ENCODE data around the gene MTIF3. TPM values are rescaled to one million over a fixed set of nuclear protein-coding genes. Genes with fewer than 3 reads are reported as not detected.

Gene MTIF3, protein sequence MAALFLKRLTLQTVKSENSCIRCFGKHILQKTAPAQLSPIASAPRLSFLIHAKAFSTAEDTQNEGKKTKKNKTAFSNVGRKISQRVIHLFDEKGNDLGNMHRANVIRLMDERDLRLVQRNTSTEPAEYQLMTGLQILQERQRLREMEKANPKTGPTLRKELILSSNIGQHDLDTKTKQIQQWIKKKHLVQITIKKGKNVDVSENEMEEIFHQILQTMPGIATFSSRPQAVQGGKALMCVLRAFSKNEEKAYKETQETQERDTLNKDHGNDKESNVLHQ
- 59.4 TPM for total RNA-seq
- 10 to 100 TPM; 50.2 to 62.0 (median 53.1) TPM for polyA plus RNA-seq (ENCODE audit: insufficient read depth in 1 of 8, insufficient read length in 8 of 8, low replicate concordance in 1 of 8)
- long read RNA-seq, donor 1, partial matches to known transcripts = 0 of 1 reads
- long read RNA-seq, donor 1, other reads (novel, unspliced or antisense) = 0 of 1 reads
- long read RNA-seq, donor 2, partial matches to known transcripts = 11 of 25 reads
- long read RNA-seq, donor 2, other reads (novel, unspliced or antisense) = 12 of 25 reads
- long read RNA-seq, donor 3, transcript MTIF3-202 (5 exons, 1,005 nt) = major isoform, 12 of 19 reads
- long read RNA-seq, donor 3, partial matches to known transcripts = 0 of 19 reads
- long read RNA-seq, donor 3, other reads (novel, unspliced or antisense) = 0 of 19 reads
- long read RNA-seq, donor 4, transcript MTIF3-202 (5 exons, 1,005 nt) = major isoform, 6 of 8 reads
- long read RNA-seq, donor 4, partial matches to known transcripts = 0 of 8 reads
- long read RNA-seq, donor 4, other reads (novel, unspliced or antisense) = 0 of 8 reads
- long read RNA-seq, donor 5, transcript MTIF3-203 (3 exons, 889 nt) = minor isoform, 9 of 36 reads
- long read RNA-seq, donor 5, transcript MTIF3-202 (5 exons, 1,005 nt) = major isoform, 18 of 36 reads
- long read RNA-seq, donor 5, partial matches to known transcripts = 0 of 36 reads
- long read RNA-seq, donor 5, other reads (novel, unspliced or antisense) = 6 of 36 reads
- long read RNA-seq, donor 6, transcript MTIF3-202 (5 exons, 1,005 nt) = major isoform, 25 of 449 reads
- long read RNA-seq, donor 6, transcript MTIF3-203 (3 exons, 889 nt) = minor isoform, 5 of 449 reads
- long read RNA-seq, donor 6, partial matches to known transcripts = 228 of 449 reads
- long read RNA-seq, donor 6, other reads (novel, unspliced or antisense) = 188 of 449 reads
- long read RNA-seq, donor 7, transcript MTIF3-202 (5 exons, 1,005 nt) = major isoform, 19 of 258 reads
- long read RNA-seq, donor 7, transcript MTIF3-203 (3 exons, 889 nt) = minor isoform, 8 of 258 reads
- long read RNA-seq, donor 7, partial matches to known transcripts = 148 of 258 reads
- long read RNA-seq, donor 7, other reads (novel, unspliced or antisense) = 80 of 258 reads
- long read RNA-seq, donor 8, transcript MTIF3-202 (5 exons, 1,005 nt) = major isoform, 5 of 26 reads
- long read RNA-seq, donor 8, partial matches to known transcripts = 16 of 26 reads
- long read RNA-seq, donor 8, other reads (novel, unspliced or antisense) = 0 of 26 reads
- long read RNA-seq, donor 9, transcript MTIF3-202 (5 exons, 1,005 nt) = major isoform, 8 of 18 reads
- long read RNA-seq, donor 9, partial matches to known transcripts = 0 of 18 reads
- long read RNA-seq, donor 9, other reads (novel, unspliced or antisense) = 5 of 18 reads
- long read RNA-seq, donor 10, transcript MTIF3-203 (3 exons, 889 nt) = minor isoform, 8 of 44 reads
- long read RNA-seq, donor 10, transcript MTIF3-202 (5 exons, 1,005 nt) = major isoform, 19 of 44 reads
- long read RNA-seq, donor 10, partial matches to known transcripts = 10 of 44 reads
- long read RNA-seq, donor 10, other reads (novel, unspliced or antisense) = 6 of 44 reads
- long read RNA-seq, donor 11, transcript MTIF3-202 (5 exons, 1,005 nt) = major isoform, 10 of 165 reads
- long read RNA-seq, donor 11, partial matches to known transcripts = 90 of 165 reads
- long read RNA-seq, donor 11, other reads (novel, unspliced or antisense) = 59 of 165 reads

- no peaks in the 10 kb centered on the region for H3K9me3 ChIP-seq (replicated peaks; ENCODE audit: control insufficient read depth, low read depth, low read length)
- H3K36me3 ChIP-seq (ENCODE audit: control insufficient read depth, insufficient read depth, low read length) = no peaks in the 10 kb centered on the region
- H3K4me1 ChIP-seq (ENCODE audit: control insufficient read depth, insufficient read depth, low read length) = peaks cover 19% of the 10 kb centered on the region
- WGBS (ENCODE audit: insufficient coverage) = 1% methylated on average over 66 of the region's 81 CpGs
- peaks cover 3% of the 10 kb centered on the region for H3K27me3 ChIP-seq (ENCODE audit: control insufficient read depth, insufficient read depth, low read length)
- H3K27ac ChIP-seq (ENCODE audit: low read length) = peak within 1 kb of the TSS; percentile 100
- peak within 1 kb of the TSS; percentile 99 for H3K4me3 ChIP-seq (ENCODE audit: low read length)
- peak; percentile 97 for DNase-seq
Measured at GRCh38 chr13:27449936-27450828, at the start of gene MTIF3. TSS of gene MTIF3 (minus strand) at chr13:27450564. CDS start at chr13:27440448, 10,116 bp downstream.

GRCh38 chr13:27497563-27498230 is 47.3 kb upstream of the MTIF3 start:
- Histone ChIP-seq H3K27ac (ENCODE audit: low read length) (no peak overlapping the region), H3K9me3 (replicated peaks; ENCODE audit: control insufficient read depth, low read depth, low read length) (no peaks in the 10 kb centered on the region), H3K4me3 (ENCODE audit: low read length) (no peak overlapping the region), H3K4me1 (ENCODE audit: control insufficient read depth, insufficient read depth, low read length) (peaks cover 15% of the 10 kb centered on the region), H3K36me3 (ENCODE audit: control insufficient read depth, insufficient read depth, low read length) (no peaks in the 10 kb centered on the region), H3K27me3 (ENCODE audit: control insufficient read depth, insufficient read depth, low read length) (no peaks in the 10 kb centered on the region)
- WGBS (ENCODE audit: insufficient coverage) = 32% methylated on average over 6 of the region's 11 CpGs
- DNase-seq = peak; percentile 64

DNA sequence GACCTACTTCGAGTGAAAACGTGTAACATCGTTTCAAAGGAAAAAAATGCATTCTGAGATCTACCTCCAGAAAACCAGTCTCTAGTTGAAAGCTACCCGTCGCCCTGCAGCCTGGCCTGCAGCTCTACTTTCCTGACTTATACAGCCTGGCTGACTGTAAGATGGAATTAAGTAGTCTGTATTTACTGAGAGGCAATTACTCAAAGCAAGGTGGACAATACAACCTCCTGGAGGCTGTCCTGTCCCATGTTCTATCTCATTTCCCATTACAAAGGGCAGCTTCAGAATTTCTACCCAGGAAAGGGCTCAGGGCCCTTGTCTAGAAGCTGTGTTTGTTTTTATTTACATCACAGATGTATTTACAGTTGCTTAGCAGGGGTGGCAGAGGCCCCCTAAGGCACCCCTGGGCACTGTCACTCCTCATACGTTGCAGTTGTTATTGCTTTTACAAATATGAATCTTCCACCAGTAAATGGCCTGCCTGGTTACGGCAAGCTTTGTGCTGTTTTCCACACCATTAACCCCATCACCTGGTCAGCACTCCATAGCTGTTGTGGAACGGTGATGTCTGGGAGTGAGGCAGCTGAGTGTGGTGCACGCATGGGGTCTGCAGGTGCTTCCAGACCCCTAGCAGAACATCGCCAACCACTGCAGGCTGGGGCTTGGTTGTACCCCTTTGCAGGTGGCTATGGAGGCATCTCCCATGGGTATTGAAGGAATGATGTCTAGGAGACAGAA is 46.3 kb upstream of the MTIF3 start:
- DNase-seq = no peak
- H3K4me3 ChIP-seq (ENCODE audit: low read length) = no peak overlapping the region
- H3K27me3 ChIP-seq (ENCODE audit: control insufficient read depth, insufficient read depth, low read length) = no peaks in the 10 kb centered on the region
- H3K9me3 ChIP-seq (replicated peaks; ENCODE audit: control insufficient read depth, low read depth, low read length) = no peaks in the 10 kb centered on the region
- WGBS (ENCODE audit: insufficient coverage) = 40% methylated on average over 1 of the region's 10 CpGs
- peaks cover 15% of the 10 kb centered on the region for H3K4me1 ChIP-seq (ENCODE audit: control insufficient read depth, insufficient read depth, low read length)
- H3K36me3 ChIP-seq (ENCODE audit: control insufficient read depth, insufficient read depth, low read length) = no peaks in the 10 kb centered on the region
- H3K27ac ChIP-seq (ENCODE audit: low read length) = no peak overlapping the region

- Histone ChIP-seq H3K27me3 (ENCODE audit: control insufficient read depth, insufficient read depth, low read length) (no peaks in the 10 kb centered on the region), H3K36me3 (ENCODE audit: control insufficient read depth, insufficient read depth, low read length) (no peaks in the 10 kb centered on the region), H3K27ac (ENCODE audit: low read length) (no peak overlapping the region), H3K4me1 (ENCODE audit: control insufficient read depth, insufficient read depth, low read length) (peaks cover 15% of the 10 kb centered on the region), H3K4me3 (ENCODE audit: low read length) (no peak overlapping the region), H3K9me3 (replicated peaks; ENCODE audit: control insufficient read depth, low read depth, low read length) (no peaks in the 10 kb centered on the region)
- WGBS (ENCODE audit: insufficient coverage) = 59% methylated on average over 3 of the region's 4 CpGs
- no peak for DNase-seq
Measured at GRCh38 chr13:27496006-27496405, 45.6 kb upstream of the MTIF3 start.

DNA sequence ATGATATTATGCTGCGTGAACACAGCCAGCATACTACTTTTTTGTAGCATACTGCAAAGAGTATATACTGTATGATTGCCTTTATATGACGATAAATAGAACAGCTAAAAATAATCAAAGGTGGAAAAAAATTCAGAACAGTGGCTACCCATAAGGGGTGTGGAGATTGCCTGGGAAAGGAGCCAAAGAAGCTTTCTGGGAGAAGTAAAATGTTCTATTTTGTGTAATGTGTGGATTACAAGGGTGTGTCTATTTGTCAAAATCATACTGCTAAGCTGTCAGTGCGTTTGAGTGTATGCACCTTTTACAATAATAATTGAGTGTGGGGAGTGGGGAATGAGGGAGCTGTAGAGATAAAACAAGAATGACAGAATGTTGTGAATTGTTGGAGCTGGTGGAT is 45.2 kb upstream of the MTIF3 start:
- H3K4me3 ChIP-seq (ENCODE audit: low read length) = no peak overlapping the region
- WGBS (ENCODE audit: insufficient coverage) = 69% methylated on average over 2 of the region's 3 CpGs
- peaks cover 15% of the 10 kb centered on the region for H3K4me1 ChIP-seq (ENCODE audit: control insufficient read depth, insufficient read depth, low read length)
- no peaks in the 10 kb centered on the region for H3K27me3 ChIP-seq (ENCODE audit: control insufficient read depth, insufficient read depth, low read length)
- H3K9me3 ChIP-seq (replicated peaks; ENCODE audit: control insufficient read depth, low read depth, low read length) = no peaks in the 10 kb centered on the region
- H3K27ac ChIP-seq (ENCODE audit: low read length) = no peak overlapping the region
- no peak for DNase-seq
- no peaks in the 10 kb centered on the region for H3K36me3 ChIP-seq (ENCODE audit: control insufficient read depth, insufficient read depth, low read length)

GRCh38 chr13:27493981-27494380 is 43.6 kb upstream of the MTIF3 start:
- Histone ChIP-seq H3K4me3 (ENCODE audit: low read length) (no peak overlapping the region), H3K27me3 (ENCODE audit: control insufficient read depth, insufficient read depth, low read length) (no peaks in the 10 kb centered on the region), H3K4me1 (ENCODE audit: control insufficient read depth, insufficient read depth, low read length) (peaks cover 19% of the 10 kb centered on the region), H3K9me3 (replicated peaks; ENCODE audit: control insufficient read depth, low read depth, low read length) (no peaks in the 10 kb centered on the region), H3K36me3 (ENCODE audit: control insufficient read depth, insufficient read depth, low read length) (no peaks in the 10 kb centered on the region), H3K27ac (ENCODE audit: low read length) (no peak overlapping the region)
- DNase-seq = no peak
- no CpG with 5 or more reads among the region's 2 CpGs for WGBS (ENCODE audit: insufficient coverage)

- H3K27ac ChIP-seq (ENCODE audit: low read length) = no peak overlapping the region
- DNase-seq = peak; percentile 50
- H3K27me3 ChIP-seq (ENCODE audit: control insufficient read depth, insufficient read depth, low read length) = no peaks in the 10 kb centered on the region
- no peaks in the 10 kb centered on the region for H3K36me3 ChIP-seq (ENCODE audit: control insufficient read depth, insufficient read depth, low read length)
- H3K9me3 ChIP-seq (replicated peaks; ENCODE audit: control insufficient read depth, low read depth, low read length) = no peaks in the 10 kb centered on the region
- WGBS (ENCODE audit: insufficient coverage) = no CpG with 5 or more reads among the region's 1 CpG
- peaks cover 4% of the 10 kb centered on the region for H3K4me1 ChIP-seq (ENCODE audit: control insufficient read depth, insufficient read depth, low read length)
- H3K4me3 ChIP-seq (ENCODE audit: low read length) = no peak overlapping the region
Measured at GRCh38 chr13:27489456-27489855, 39.1 kb upstream of the MTIF3 start.
